ENCODE data around the gene ZBTB25.

Gene ZBTB25

GRCh38 chr14:64475585-64476273, 27.9 kb downstream of the ZBTB25 start:
- 0 out of 2 replicates have a peak, but pooled peaks cover 4% of the 10 kb centered on the region for H3K4me1 ChIP-seq (ENCODE audit: insufficient read depth, low read length)
- no peaks in the 10 kb centered on the region for H3K36me3 ChIP-seq (ENCODE audit: insufficient read depth, low read length)

GRCh38 chr14:64474698-64475097, 28.9 kb downstream of the ZBTB25 start:
- H3K4me1 ChIP-seq (ENCODE audit: insufficient read depth, low read length) = 0 out of 2 replicates have a peak, but pooled peaks cover 4% of the 10 kb centered on the region
- no peaks in the 10 kb centered on the region for H3K36me3 ChIP-seq (ENCODE audit: insufficient read depth, low read length)
- no peak overlapping the region for H3K9ac ChIP-seq (ENCODE audit: low read depth, low read length)
- no peaks in the 10 kb centered on the region for H3K9me3 ChIP-seq (ENCODE audit: control insufficient read depth, insufficient read depth, low read length)

More at GRCh38 chr14:64475585-64476273, 27.9 kb downstream of the ZBTB25 start:
- no peak overlapping the region for H3K9ac ChIP-seq (ENCODE audit: low read depth, low read length)
- no peaks in the 10 kb centered on the region for H3K9me3 ChIP-seq (ENCODE audit: control insufficient read depth, insufficient read depth, low read length)

GRCh38 chr14:64474041-64474440, 29.6 kb downstream of the ZBTB25 start:
- Histone ChIP-seq H3K9ac (ENCODE audit: low read depth, low read length) (no peak overlapping the region), H3K36me3 (ENCODE audit: insufficient read depth, low read length) (no peaks in the 10 kb centered on the region), H3K4me1 (ENCODE audit: insufficient read depth, low read length) (0 out of 2 replicates have a peak, but pooled peaks cover 4% of the 10 kb centered on the region), H3K9me3 (ENCODE audit: control insufficient read depth, insufficient read depth, low read length) (no peaks in the 10 kb centered on the region)

- H3K4me1 ChIP-seq (ENCODE audit: insufficient read depth, low read length) = peaks cover 5% of the 10 kb centered on the region; the same call in 1 of the 2 replicates
- no peaks in the 10 kb centered on the region for H3K36me3 ChIP-seq (ENCODE audit: insufficient read depth, low read length)
- no peak overlapping the region for H3K9ac ChIP-seq (ENCODE audit: low read depth, low read length)
- H3K9me3 ChIP-seq (ENCODE audit: control insufficient read depth, insufficient read depth, low read length) = no peaks in the 10 kb centered on the region
Measured at GRCh38 chr14:64468451-64468850, 35.2 kb downstream of the ZBTB25 start.

- Histone ChIP-seq H3K9ac (ENCODE audit: low read depth, low read length) (no peak overlapping the region), H3K36me3 (ENCODE audit: insufficient read depth, low read length) (no peaks in the 10 kb centered on the region), H3K9me3 (ENCODE audit: control insufficient read depth, insufficient read depth, low read length) (no peaks in the 10 kb centered on the region), H3K4me1 (ENCODE audit: insufficient read depth, low read length) (peaks cover 5% of the 10 kb centered on the region; the same call in 1 of the 2 replicates)
Measured at GRCh38 chr14:64467566-64467965, 36.1 kb downstream of the ZBTB25 start.

- no peaks in the 10 kb centered on the region for H3K9me3 ChIP-seq (ENCODE audit: control insufficient read depth, insufficient read depth, low read length)
- H3K36me3 ChIP-seq (ENCODE audit: insufficient read depth, low read length) = peaks cover 2% of the 10 kb centered on the region; the same call in 1 of the 2 replicates
- peaks cover 5% of the 10 kb centered on the region; the same call in 1 of the 2 replicates for H3K4me1 ChIP-seq (ENCODE audit: insufficient read depth, low read length)
- H3K9ac ChIP-seq (ENCODE audit: low read depth, low read length) = no peak overlapping the region
Measured at GRCh38 chr14:64467101-64467500, 36.5 kb downstream of the ZBTB25 start.

GRCh38 chr14:64465831-64466554, 37.6 kb downstream of the ZBTB25 start:
- Histone ChIP-seq H3K4me1 (ENCODE audit: insufficient read depth, low read length) (peaks cover 5% of the 10 kb centered on the region; the same call in 1 of the 2 replicates), H3K9ac (ENCODE audit: low read depth, low read length) (peak overlapping the region; percentile 67), H3K9me3 (ENCODE audit: control insufficient read depth, insufficient read depth, low read length) (no peaks in the 10 kb centered on the region), H3K36me3 (ENCODE audit: insufficient read depth, low read length) (peaks cover 2% of the 10 kb centered on the region; the same call in 1 of the 2 replicates)

GRCh38 chr14:64465191-64465822, 38.3 kb downstream of the ZBTB25 start, which contains the start of gene AKAP5:
TSS of gene AKAP5 (plus strand) at chr14:64465499. CDS start at chr14:64468395, 2,896 bp downstream.
- Histone ChIP-seq H3K9ac (ENCODE audit: low read depth, low read length) (peak within 1 kb of the TSS; percentile 67), H3K9me3 (ENCODE audit: control insufficient read depth, insufficient read depth, low read length) (no peaks in the 10 kb centered on the region), H3K4me1 (ENCODE audit: insufficient read depth, low read length) (peaks cover 5% of the 10 kb centered on the region; the same call in 1 of the 2 replicates), H3K36me3 (ENCODE audit: insufficient read depth, low read length) (peaks cover 2% of the 10 kb centered on the region; the same call in 1 of the 2 replicates)

GRCh38 chr14:64464651-64465050, 39.0 kb downstream of the ZBTB25 start:
- no peaks in the 10 kb centered on the region for H3K9me3 ChIP-seq (ENCODE audit: control insufficient read depth, insufficient read depth, low read length)
- peak overlapping the region; percentile 67; the same call in 1 of the 2 replicates for H3K9ac ChIP-seq (ENCODE audit: low read depth, low read length)
- peaks cover 2% of the 10 kb centered on the region; the same call in 1 of the 2 replicates for H3K36me3 ChIP-seq (ENCODE audit: insufficient read depth, low read length)
- peaks cover 5% of the 10 kb centered on the region; the same call in 1 of the 2 replicates for H3K4me1 ChIP-seq (ENCODE audit: insufficient read depth, low read length)

- Histone ChIP-seq H3K9ac (ENCODE audit: low read depth, low read length) (no peak overlapping the region), H3K36me3 (ENCODE audit: insufficient read depth, low read length) (peaks cover 2% of the 10 kb centered on the region; the same call in 1 of the 2 replicates), H3K9me3 (ENCODE audit: control insufficient read depth, insufficient read depth, low read length) (no peaks in the 10 kb centered on the region), H3K4me1 (ENCODE audit: insufficient read depth, low read length) (peaks cover 5% of the 10 kb centered on the region; the same call in 1 of the 2 replicates)
Measured at GRCh38 chr14:64463873-64464272, 39.8 kb downstream of the ZBTB25 start.

- Histone ChIP-seq H3K9me3 (ENCODE audit: control insufficient read depth, insufficient read depth, low read length) (no peaks in the 10 kb centered on the region), H3K4me1 (ENCODE audit: insufficient read depth, low read length) (peaks cover 5% of the 10 kb centered on the region; the same call in 1 of the 2 replicates), H3K9ac (ENCODE audit: low read depth, low read length) (no peak overlapping the region), H3K36me3 (ENCODE audit: insufficient read depth, low read length) (peaks cover 8% of the 10 kb centered on the region)
Measured at GRCh38 chr14:64463195-64463594, 40.4 kb downstream of the ZBTB25 start.

- H3K4me1 ChIP-seq (ENCODE audit: insufficient read depth, low read length) = 0 out of 2 replicates have a peak, but pooled peaks cover under 1% of the 10 kb centered on the region
- H3K9me3 ChIP-seq (ENCODE audit: control insufficient read depth, insufficient read depth, low read length) = no peaks in the 10 kb centered on the region
- H3K36me3 ChIP-seq (ENCODE audit: insufficient read depth, low read length) = peaks cover 15% of the 10 kb centered on the region
- no peak overlapping the region for H3K9ac ChIP-seq (ENCODE audit: low read depth, low read length)
Measured at GRCh38 chr14:64461221-64461620, 42.4 kb downstream of the ZBTB25 start.

- H3K9me3 ChIP-seq (ENCODE audit: control insufficient read depth, insufficient read depth, low read length) = no peaks in the 10 kb centered on the region
- no peaks in the 10 kb centered on the region for H3K4me1 ChIP-seq (ENCODE audit: insufficient read depth, low read length)
- H3K9ac ChIP-seq (ENCODE audit: low read depth, low read length) = no peak overlapping the region
- H3K36me3 ChIP-seq (ENCODE audit: insufficient read depth, low read length) = peaks cover 29% of the 10 kb centered on the region
Measured at GRCh38 chr14:64459405-64460136, 44.1 kb downstream of the ZBTB25 start.

Measured in ES-I3 (cell line).